T-helper 1 cell (primary cell): ENCODE data around the gene ACTL6B.

ENCODE experiments used
- DNase-seq, 5 donors: peaks; one replicate each; pipeline ENCODE4 v3.0.0-alpha.2; 2012 to 2020

ACTL6B gene

GRCh38 chr7:100626530-100627237 is 29.6 kb downstream of the ACTL6B start:
- peak; percentile 78 to 91 (median 82) for DNase-seq

DNA sequence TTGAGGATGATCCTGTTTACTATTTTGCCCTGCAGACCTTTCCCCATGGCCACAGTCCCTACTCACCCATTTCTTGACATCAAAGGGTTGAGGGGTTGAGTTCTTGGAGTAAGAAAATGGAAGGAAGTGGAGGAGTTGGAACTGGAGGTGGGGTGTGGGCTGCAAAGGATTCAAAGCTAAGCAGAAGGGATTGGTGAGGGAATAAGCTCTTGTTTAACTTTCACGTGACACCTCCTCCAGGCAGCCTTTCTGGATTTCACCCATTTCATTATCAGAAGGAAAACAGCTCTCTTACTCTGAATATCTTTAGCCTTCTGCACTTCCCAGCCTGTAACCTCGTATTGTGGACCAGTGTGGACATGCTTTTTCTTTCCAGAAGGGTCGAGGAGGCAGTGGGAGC is 30.2 kb downstream of the ACTL6B start:
- no peak for DNase-seq

GRCh38 chr7:100623951-100624824 is 32.1 kb downstream of the ACTL6B start:
- DNase-seq, result peak in 1 of 5 donors; percentile 56

DNA sequence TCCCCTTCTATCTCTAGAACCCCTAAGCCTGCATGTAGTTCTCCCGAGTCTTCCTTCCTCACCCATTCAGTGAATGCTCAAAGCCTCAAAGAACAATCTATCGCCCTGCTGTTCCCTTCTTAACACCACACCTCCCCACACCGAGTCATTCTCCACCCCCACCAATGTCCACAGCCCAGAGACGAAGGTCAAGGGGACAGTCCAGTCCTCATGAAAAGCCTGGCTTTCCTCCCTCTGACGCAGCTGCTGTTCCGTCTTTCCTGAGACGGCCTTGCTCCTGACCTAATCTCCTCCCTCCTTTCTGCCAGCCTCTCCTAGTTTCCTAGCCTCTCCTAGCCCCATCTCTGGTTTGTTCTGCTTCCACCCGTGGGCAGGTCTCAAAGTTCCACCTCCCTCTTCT is 34.7 kb downstream of the ACTL6B start:
- DNase-seq, result no peak

- no peak for DNase-seq
These were observed 35.4 kb downstream of the ACTL6B start for GRCh38 chr7:100620804-100621203.

GRCh38 chr7:100620239-100620638 is 36.0 kb downstream of the ACTL6B start:
- no peak for DNase-seq

DNA sequence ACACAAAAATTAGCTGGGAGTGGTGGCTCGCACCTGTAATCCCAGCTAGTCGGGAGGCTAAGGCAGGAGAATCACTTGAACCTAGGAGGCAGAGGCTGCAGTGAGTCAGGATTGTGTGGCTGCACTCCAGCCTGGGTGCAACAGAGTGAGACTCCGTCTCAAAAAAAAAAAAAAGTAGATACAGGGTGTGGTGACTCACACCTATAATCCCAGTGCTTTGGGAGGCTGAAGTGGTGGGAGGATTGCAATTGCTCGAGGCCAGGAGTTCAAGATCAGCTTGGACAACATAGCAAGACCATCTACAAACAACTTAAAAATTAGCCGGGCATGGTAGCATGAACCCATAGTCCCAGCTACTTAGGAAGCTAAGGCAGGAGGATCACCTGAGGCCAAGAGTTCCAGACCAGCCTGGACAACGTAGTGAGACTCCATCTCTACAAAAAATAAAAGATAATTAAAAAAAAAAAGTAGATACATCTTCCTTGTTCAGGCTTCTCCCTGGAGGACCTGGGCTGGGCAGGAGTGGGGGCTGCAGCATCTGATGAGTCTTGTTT is 41.9 kb downstream of the ACTL6B start:
- DNase-seq, result no peak

DNA sequence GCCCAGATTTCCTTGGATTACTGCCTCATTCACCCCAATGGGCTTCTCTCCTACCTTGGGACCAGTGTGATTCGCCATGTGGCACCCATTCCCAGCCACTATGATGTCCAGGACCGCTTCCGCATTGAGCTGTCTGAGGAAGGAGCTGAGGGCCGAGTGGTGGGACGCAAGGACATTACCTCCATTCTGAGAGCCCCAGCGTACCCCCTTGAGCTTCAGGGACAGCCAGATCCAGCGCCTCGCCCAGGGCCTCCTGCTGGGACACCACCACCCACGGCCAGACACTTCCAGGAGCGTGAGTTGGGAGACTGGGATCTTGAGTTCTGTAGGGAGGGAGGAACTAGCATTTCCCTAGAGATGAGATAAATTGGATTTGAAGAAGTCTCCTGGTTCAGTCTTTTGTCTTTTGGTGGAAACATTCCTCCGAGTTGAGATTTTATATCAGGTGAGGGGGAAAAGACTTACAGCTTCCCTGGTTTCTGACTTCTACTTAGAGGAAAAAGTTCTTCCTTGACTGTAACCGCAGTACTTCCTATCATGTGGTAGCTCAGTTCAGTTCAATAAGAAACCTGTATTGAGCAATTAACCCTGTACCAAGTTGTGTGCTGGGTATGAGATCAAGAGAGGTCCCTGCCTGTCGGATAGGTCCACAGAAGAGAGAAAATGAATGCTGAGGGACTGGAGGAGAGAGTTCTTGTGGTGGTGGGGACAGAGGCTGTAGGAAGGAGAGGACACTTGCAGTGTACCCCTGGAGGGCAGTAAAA is 42.7 kb downstream of the ACTL6B start:
- no peak for DNase-seq

DNA sequence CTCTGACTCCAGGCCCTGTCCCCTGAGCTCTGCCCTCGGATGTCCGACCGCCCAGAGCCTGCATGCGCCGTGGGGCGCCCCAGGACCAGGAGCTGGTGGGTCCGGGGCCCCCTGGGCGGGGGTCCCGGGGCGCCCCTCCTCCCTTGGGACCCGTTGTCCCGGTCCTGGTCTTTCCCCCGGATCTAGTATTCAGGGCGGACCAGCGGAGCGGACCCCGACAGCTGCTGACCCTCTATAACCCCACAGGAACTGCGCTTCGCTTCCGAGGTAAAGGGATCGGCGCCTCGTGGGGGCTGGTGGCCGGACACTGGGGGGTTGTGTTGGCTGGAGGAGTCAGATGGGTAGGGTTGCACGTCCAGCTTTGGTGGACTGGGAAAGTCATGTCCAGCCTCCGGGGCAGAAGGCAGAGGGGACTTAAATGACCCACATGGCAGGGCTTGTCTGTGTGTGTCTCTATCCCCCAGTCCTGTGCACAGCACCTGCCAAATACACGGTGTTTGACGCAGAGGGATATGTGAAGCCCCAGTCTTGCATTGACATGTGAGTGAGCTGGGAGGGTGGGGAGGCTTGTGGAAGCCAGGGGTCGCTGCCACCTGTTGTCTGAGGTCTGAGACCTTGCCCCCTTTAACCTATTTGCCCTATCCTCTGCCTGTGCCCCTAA is 43.4 kb downstream of the ACTL6B start:
- no peak for DNase-seq

DNA sequence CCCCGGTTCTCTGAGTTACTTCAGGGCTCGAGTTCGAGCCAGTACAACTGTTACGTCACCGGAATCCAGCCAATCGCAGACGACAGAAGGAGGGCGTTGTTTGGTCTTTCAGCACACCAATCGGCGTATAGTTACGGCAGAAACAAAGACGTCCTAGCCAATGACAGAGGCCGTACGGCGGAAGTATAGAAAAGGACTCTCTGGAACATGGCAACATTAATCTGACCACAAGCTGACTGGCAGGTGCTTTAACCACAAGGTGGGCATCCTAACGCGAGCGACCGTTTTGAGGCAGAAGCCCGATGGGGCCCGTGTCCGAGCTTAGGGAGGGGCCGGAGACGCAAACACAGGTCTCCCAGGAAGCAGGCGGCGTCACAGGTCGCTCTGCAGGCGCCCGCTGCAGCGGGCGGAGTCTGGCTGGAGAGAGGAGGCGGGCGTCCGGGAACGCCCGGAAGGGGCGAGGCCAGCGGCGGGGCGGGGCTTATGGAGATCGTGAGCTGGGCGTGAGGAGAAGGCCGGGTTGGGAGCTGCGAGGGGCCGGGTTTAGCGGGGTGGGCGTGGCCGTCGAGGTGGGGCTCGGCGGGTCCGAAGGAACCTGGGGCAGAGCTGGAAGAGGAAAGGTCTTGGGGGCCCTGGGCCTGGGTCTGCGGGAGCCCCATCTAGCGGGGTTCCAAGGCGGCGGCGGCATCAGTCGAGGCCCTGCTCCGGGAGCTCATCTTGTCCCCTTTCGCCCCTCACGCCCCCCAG is 44.1 kb downstream of the ACTL6B start, which contains the start of gene MOSPD3:
Gene MOSPD3 (plus strand): TSS at position 558 of the 747 bp plus-strand sequence. CDS start 252 bp downstream, outside the sequence.
- DNase-seq, result peak; percentile 96 to 99 (median 97)

DNA sequence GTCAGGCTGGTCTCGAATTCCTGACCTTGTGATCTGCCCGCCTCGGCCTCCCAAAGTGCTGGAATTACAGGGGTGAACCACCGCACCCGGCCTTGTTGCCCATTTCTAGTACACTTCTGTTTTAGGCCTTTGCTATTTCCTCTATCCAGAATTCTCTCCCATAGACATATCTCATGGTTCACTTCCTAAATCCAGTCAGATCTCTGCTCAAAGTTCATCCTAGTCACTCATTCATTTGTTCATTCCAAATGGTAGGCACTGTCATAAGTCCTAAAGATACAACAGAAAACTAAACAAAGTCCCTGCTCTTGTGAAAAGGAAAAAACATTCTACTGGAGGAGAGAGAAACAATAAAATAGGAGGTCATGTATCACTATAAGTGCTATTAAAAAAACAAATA is 46.3 kb downstream of the ACTL6B start:
- DNase-seq, result no peak

DNA sequence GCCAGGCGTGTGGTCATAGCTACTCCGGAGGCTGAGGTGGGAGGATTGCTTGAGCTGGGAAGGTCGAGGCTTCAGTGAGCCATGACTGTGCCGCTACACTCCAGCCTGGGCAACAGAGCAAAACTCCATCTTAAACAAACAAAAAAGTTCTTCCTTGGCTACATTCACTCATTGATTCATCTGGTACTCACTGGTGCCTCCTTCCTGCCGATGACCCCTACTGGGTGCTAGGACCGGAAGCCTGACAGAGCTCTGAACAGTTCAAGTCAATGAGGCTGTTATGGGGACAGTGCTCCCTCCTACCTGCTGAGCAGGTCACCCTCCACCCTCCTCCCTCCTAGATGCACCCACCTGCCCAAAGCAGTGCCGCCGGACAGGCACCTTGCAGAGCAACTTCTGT is 49.1 kb downstream of the ACTL6B start:
- no peak for DNase-seq

DNA sequence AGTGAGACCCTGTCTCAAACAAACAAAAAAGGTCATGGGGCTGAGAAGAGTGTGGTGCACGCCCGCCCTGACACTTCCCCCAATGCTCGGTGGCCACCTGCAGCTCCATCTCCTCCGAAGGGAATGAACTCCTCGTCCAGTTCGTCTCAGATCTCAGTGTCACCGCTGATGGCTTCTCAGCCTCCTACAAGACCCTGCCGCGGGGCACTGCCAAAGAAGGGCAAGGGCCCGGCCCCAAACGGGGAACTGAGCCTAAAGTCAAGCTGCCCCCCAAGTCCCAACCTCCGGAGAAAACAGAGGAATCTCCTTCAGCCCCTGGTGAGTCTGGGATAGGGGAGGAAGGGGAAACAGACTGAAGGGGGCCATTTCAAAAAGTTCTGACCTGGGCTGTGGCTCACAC is 49.9 kb downstream of the ACTL6B start:
- no peak for DNase-seq

DNA sequence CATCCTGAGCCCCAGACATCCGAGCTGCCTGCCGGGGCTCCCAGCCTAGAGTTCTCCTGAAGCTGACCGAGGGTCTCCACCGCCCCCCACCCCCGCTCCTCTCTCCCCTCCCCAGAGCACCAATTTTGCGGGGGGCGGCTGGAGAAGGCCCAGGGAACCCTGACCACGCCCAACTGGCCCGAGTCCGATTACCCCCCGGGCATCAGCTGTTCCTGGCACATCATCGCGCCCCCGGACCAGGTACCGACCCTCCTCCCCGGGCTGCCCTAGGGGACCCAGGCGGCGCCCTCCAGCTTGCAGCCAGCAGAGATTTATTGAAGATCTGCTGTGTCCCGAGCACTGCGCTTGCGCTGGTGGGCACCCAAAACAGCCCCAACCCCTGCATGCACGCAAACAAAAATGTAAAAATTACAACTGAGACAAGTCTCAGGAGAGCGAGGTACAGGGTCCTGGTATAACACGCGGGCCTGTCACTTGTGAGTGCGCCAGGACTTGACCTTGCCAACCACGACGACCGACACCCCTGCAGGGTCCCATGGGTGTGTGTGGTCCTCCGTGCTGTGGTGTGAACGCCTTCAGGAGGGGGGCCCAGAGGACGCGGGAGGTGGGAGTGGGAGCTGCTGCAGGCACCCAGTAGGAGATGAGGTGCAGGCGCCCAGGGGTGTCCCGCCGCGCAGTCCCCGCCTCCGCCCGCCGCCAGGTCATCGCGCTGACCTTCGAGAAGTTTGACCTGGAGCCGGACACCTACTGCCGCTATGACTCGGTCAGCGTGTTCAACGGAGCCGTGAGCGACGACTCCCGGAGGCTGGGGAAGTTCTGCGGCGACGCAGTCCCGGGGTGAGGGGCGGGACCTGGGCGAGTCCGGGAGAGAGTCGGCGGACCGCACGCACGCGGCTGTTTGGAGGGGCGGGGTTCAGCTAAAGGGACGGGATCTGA is 51.0 kb downstream of the ACTL6B start:
- peak in 1 of 5 donors; percentile 35 for DNase-seq

DNA sequence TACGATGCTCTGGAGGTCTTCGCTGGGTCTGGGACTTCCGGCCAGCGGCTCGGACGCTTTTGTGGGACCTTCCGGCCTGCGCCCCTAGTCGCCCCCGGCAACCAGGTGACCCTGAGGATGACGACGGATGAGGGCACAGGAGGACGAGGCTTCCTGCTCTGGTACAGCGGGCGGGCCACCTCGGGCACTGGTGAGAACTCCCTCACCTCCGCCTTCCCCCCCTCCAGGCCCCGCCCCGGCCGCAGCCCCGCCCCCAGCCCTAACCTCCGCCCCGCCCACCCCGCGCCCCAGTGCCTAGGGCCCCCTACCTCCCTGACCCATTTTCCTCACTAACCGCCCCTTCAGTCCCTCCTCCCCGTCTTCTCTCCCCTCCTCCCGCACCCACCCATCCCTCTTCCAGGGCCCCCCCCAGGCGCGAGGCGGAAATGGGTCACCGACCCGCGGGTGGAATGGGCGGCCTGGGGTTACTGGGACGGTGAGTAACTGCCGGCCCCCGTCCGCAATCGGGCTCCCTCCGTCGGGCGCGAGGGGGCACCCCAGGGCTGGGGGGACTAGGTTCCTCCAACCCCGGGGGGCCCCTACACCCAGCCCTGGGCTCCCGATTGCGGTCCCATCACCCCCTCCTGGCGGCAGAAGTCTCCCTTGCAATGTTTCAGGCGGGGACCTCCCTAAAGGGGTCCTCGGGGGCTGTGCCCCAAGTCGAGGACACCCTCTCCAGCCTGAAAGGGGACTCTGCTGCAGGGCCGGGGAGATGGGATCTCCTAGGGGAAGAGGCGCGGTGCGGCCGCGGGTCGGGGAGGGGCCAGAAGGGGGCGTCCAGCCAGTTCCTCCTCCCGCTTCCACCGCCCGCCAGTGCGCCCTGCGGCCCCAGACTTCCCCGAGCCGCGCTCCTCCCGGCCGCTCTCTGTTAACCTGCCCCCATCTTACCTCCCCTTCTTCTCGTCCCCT is 51.9 kb downstream of the ACTL6B start:
- DNase-seq, result peak; percentile 58 to 73 (median 70)

DNA sequence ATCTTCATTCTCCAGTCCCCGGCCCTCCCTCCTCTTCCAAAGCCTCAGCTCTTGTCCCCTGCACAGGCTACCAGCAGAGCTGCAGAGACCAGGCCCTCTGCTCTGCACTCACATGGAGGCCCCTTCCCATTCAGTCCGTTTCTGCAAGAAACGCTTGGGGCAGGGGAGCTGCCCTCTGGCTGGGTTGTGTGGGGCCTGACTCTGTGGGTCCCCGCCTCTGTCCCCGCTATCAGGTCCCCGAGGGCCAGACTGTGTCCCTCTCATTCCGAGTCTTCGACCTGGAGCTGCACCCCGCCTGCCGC is 52.6 kb downstream of the ACTL6B start:
- no peak for DNase-seq

DNA sequence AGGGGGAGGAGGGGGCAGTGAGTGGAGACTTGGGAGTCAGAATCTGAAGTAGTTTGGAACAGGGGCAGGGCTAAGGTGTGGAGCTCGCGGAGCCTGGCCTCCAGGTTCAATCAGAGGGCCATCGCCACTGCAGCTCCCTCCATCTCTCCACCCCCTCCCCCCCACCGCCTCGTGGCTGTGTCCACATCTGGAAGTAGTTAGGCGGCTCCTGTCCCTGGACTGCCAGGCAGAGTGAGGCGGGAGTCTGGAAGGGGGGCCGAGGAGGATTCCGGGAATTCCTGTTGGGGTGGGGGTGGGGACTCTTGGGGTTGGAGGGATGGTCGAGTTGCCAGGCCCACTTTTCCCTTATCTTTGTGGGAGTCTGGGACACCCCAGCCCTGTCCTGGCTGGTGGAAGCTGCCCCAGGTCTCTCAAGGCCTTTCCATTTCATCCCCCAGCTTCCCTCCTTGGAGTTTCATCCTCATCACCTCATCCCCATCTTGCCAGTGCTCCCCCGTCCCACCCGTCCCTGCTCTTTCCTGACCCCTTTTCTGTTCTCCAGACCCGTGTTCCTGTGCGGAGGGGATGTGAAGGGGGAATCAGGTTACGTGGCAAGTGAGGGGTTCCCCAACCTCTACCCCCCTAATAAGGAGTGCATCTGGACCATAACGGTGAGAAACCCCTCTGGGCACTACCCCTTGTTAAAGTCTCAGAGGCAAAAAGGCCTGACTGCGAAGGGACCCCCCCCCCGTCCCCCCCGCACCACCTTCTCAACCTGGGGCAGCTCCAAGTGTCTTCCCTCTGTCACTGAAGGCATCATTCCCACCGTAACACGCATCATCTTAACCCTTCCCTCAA is 53.1 kb downstream of the ACTL6B start:
- DNase-seq, result no peak

DNA sequence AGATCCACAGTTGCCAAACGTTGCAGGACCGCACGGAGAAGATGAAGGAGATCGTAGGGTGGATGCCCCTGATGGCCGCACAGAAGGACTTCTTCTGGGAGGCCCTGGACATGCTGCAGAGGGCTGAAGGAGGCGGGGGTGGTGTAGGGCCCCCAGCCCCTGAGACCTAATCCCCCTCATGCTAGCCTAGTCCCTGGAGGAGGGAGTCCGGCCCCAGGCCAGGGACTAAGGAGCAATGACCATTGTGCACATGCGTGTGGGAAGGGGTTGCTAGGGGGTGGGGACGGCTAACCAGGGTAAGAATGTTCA is 55.6 kb downstream of the ACTL6B start:
- no peak for DNase-seq
